CD8-positive, alpha-beta memory T cell (primary cell): Measurements from ENCODE around the gene FBN1. TPM values are rescaled to one million over a fixed set of nuclear protein-coding genes. Genes with fewer than 3 reads are reported as not detected.

Source experiments
- CTCF ChIA-PET: fragments of 350-600 bp; sonication (Branson Sonifier 250); formaldehyde crosslinking; loops from one replicate; lab custom pipeline; 2021; ENCODE audit warnings: antibody characterized with exemption; lab: Charles Lee
- POLR2A ChIA-PET: fragments of 350-600 bp; sonication (Branson Sonifier 250); formaldehyde crosslinking; loops from one replicate; lab custom pipeline; 2021; ENCODE audit warnings: antibody characterized with exemption; lab: Charles Lee
- DNase-seq, 5 donors: peaks; one replicate each; pipeline versions ENCODE4 v3.0.0 to v3.0.0-alpha.2; 2020 to 2022; ENCODE audit warnings: mixed read lengths in 1 of 5
- H3K27ac ChIP-seq: one replicate; pipeline ENCODE4 v1.7.0; 2013; ENCODE audit warnings: low read depth, mild to moderate bottlenecking, low read length, moderate library complexity
- H3K27me3 ChIP-seq: 2 replicates; pipeline ENCODE4 v1.7.0; 2013; ENCODE audit warnings: low read length, mild to moderate bottlenecking; ENCODE audit not compliant: insufficient read depth, poor library complexity, severe bottlenecking
- H3K36me3 ChIP-seq: 2 replicates; pipeline ENCODE4 v1.7.0; 2013; ENCODE audit warnings: mild to moderate bottlenecking, low read length, moderate library complexity; ENCODE audit not compliant: insufficient read depth
- H3K4me1 ChIP-seq: 2 replicates; pipeline ENCODE4 v1.7.0; 2013; ENCODE audit warnings: mild to moderate bottlenecking, low read length, moderate library complexity; ENCODE audit not compliant: insufficient read depth
- H3K4me3 ChIP-seq: 2 replicates; pipeline ENCODE4 v1.7.0; 2013; ENCODE audit warnings: mild to moderate bottlenecking, low read length
- H3K9me3 ChIP-seq: 2 replicates; pipeline ENCODE4 v1.7.0; 2013; ENCODE audit warnings: mild to moderate bottlenecking, low read length
- H3K27ac Mint-ChIP-seq, 8 donors: one replicate each; pipeline ENCODE4 v1.8.0; 2020 to 2021; ENCODE audit warnings: mixed read lengths in 8 of 8, mild to moderate bottlenecking in 6 of 8, inconsistent platforms in 3 of 8, moderate library complexity in 3 of 8
- H3K27me3 Mint-ChIP-seq, 2 donors: one replicate each; pipeline ENCODE4 v1.8.0; 2020 to 2021; ENCODE audit warnings: mixed read lengths in 2 of 2, mild to moderate bottlenecking in 1 of 2, moderate library complexity in 1 of 2
- H3K36me3 Mint-ChIP-seq, 3 donors: one replicate each; pipeline ENCODE4 v1.8.0; 2020 to 2021; ENCODE audit warnings: mixed read lengths in 3 of 3, inconsistent platforms in 1 of 3, mild to moderate bottlenecking in 1 of 3
- H3K4me1 Mint-ChIP-seq, 3 donors: one replicate each; pipeline ENCODE4 v1.8.0; 2020 to 2021; ENCODE audit warnings: mixed read lengths in 3 of 3, inconsistent platforms in 1 of 3, mild to moderate bottlenecking in 1 of 3
- H3K4me3 Mint-ChIP-seq, 7 donors: one replicate each; pipeline ENCODE4 v1.8.0; 2020 to 2021; ENCODE audit warnings: mixed read lengths in 7 of 7, mild to moderate bottlenecking in 6 of 7, moderate library complexity in 4 of 7, inconsistent platforms in 2 of 7
- H3K9me3 Mint-ChIP-seq, 5 donors: one replicate each; pipeline ENCODE4 v1.8.0; 2020 to 2022; ENCODE audit warnings: mixed read lengths in 5 of 5, mild to moderate bottlenecking in 3 of 5, moderate library complexity in 2 of 5, inconsistent platforms in 1 of 5
- polyA plus RNA-seq: library from polyadenylated mRNA; unstranded; fragments of 300-500 nt; fragmentation: Illumina TruSeq; gene quantifications from one replicate; pipeline ENCODE4 v1.2.3, GENCODE V29; 2021
- total RNA-seq, 2 experiments: library from RNA; stranded (reverse); gene quantifications; one replicate each; pipeline ENCODE4 v1.2.3, GENCODE V29; 2021

Gene FBN1
- total and polyA plus RNA-seq, 3 experiments from 2014 or later: 0.13 to 0.46 (median 0.21) TPM

GRCh38 chr15:48679952-48680351 is 34.4 kb upstream of the FBN1 start:
- ChIA-PET CTCF (no interaction called here), POLR2A (interaction anchor here (0.5 kb wide), 1 partner anchor 46 kb away, joined by 6 read pairs; no protein-coding TSS in a partner anchor)
- peaks cover 0 to 8% (median 2%) of the 10 kb centered on the region in 3 donors for H3K36me3 Mint-ChIP-seq
- Histone ChIP-seq H3K4me3 (no peak overlapping the region), H3K36me3 (no peaks in the 10 kb centered on the region), H3K27me3 (no peaks in the 10 kb centered on the region), H3K4me1 (no peaks in the 10 kb centered on the region), H3K27ac (no peak overlapping the region), H3K9me3 (no peaks in the 10 kb centered on the region)
- H3K27me3 Mint-ChIP-seq: peaks cover under 1 to 7% of the 10 kb centered on the region in 2 donors
- H3K9me3 Mint-ChIP-seq: peaks cover 0 to 2% (median 0%) of the 10 kb centered on the region in 5 donors
- no peak overlapping the region for H3K27ac Mint-ChIP-seq
- H3K4me1 Mint-ChIP-seq: no peaks in the 10 kb centered on the region
- H3K4me3 Mint-ChIP-seq: no peak overlapping the region
- DNase-seq: no peak

DNA sequence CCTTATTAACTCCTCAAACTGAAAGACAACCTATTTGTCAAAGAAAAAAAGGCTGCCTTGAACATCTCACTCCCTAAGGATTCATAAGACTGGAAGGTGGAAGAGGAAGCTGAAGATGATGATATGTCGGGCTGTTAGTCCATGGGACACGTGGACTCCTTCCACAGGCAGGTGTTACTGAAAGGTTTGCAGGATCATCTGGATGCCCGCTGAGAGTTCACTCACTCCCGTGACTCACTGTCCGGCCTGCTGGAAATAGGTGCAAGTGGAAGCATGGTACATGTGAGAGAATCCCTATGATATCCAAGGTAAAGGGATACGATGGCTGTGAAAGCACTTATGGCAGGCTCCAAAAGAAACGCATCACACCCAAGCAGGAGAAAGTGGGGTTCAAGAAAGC is 33.3 kb upstream of the FBN1 start:
- H3K4me1 ChIP-seq: no peaks in the 10 kb centered on the region
- no peaks in the 10 kb centered on the region for H3K9me3 ChIP-seq
- H3K27ac ChIP-seq: no peak overlapping the region
- H3K4me1 Mint-ChIP-seq: no peaks in the 10 kb centered on the region
- no peak overlapping the region for H3K27ac Mint-ChIP-seq
- no peaks in the 10 kb centered on the region for H3K27me3 ChIP-seq
- H3K36me3 Mint-ChIP-seq: peaks cover 0 to 4% (median 0%) of the 10 kb centered on the region in 3 donors
- H3K27me3 Mint-ChIP-seq: peaks cover 2 to 4% of the 10 kb centered on the region in 2 donors
- H3K4me3 ChIP-seq: no peak overlapping the region
- no peak for DNase-seq
- no peak overlapping the region for H3K4me3 Mint-ChIP-seq
- ChIA-PET POLR2A (no interaction called here), CTCF (no interaction called here)
- H3K36me3 ChIP-seq: no peaks in the 10 kb centered on the region
- H3K9me3 Mint-ChIP-seq: peaks cover 0 to 2% (median 0%) of the 10 kb centered on the region in 5 donors

DNA sequence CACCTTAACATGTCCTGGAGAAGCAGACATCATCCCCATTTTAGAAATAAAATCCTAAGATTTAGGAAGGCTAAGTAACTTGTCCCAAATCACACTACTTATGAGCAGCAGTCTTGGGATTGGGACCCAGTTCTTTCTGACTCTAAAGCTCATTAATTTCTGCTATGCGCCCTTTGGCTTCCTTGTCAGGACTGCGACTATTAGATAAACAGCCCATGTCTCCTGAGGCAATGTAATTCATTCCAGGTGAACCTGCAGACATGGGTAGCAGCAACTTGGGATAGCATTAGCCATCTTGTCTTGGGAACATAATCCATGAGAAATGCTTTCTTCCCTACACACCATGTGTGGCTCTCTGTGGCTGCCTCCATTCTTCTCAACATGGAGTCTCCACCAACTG is 32.3 kb upstream of the FBN1 start:
- H3K36me3 ChIP-seq: no peaks in the 10 kb centered on the region
- Mint-ChIP-seq H3K36me3 (peaks cover 0 to 4% (median 0%) of the 10 kb centered on the region in 3 donors), H3K4me1 (no peaks in the 10 kb centered on the region), H3K27me3 (peaks cover 2 to 6% of the 10 kb centered on the region in 2 donors), H3K4me3 (no peak overlapping the region), H3K27ac (no peak overlapping the region), H3K9me3 (no peaks in the 10 kb centered on the region)
- H3K4me1 ChIP-seq: no peaks in the 10 kb centered on the region
- no peak for DNase-seq
- no peaks in the 10 kb centered on the region for H3K27me3 ChIP-seq
- no peak overlapping the region for H3K27ac ChIP-seq
- H3K4me3 ChIP-seq: no peak overlapping the region
- ChIA-PET CTCF (no interaction called here), POLR2A (no interaction called here)
- H3K9me3 ChIP-seq: no peaks in the 10 kb centered on the region

- H3K27me3 ChIP-seq: no peaks in the 10 kb centered on the region
- CTCF ChIA-PET: no interaction called here
- Mint-ChIP-seq H3K4me3 (no peak overlapping the region), H3K27me3 (peaks cover 2 to 12% of the 10 kb centered on the region in 2 donors), H3K27ac (no peak overlapping the region), H3K36me3 (no peaks in the 10 kb centered on the region), H3K4me1 (no peaks in the 10 kb centered on the region), H3K9me3 (no peaks in the 10 kb centered on the region)
- POLR2A ChIA-PET: no interaction called here
- no peaks in the 10 kb centered on the region for H3K9me3 ChIP-seq
- H3K4me3 ChIP-seq: no peak overlapping the region
- H3K4me1 ChIP-seq: no peaks in the 10 kb centered on the region
- H3K27ac ChIP-seq: no peak overlapping the region
- H3K36me3 ChIP-seq: no peaks in the 10 kb centered on the region
- no peak for DNase-seq
Measured at GRCh38 chr15:48675436-48675835, 29.9 kb upstream of the FBN1 start.

GRCh38 chr15:48674876-48675275 is 29.4 kb upstream of the FBN1 start:
- no peaks in the 10 kb centered on the region for H3K4me1 ChIP-seq
- H3K36me3 Mint-ChIP-seq: no peaks in the 10 kb centered on the region
- H3K27me3 ChIP-seq: no peaks in the 10 kb centered on the region
- no peaks in the 10 kb centered on the region for H3K9me3 Mint-ChIP-seq
- no peaks in the 10 kb centered on the region for H3K9me3 ChIP-seq
- no peak overlapping the region for H3K4me3 ChIP-seq
- CTCF ChIA-PET: no interaction called here
- POLR2A ChIA-PET: no interaction called here
- no peak overlapping the region for H3K27ac Mint-ChIP-seq
- no peak overlapping the region for H3K4me3 Mint-ChIP-seq
- H3K27ac ChIP-seq: no peak overlapping the region
- H3K27me3 Mint-ChIP-seq: peaks cover 2 to 16% of the 10 kb centered on the region in 2 donors
- no peaks in the 10 kb centered on the region for H3K36me3 ChIP-seq
- no peaks in the 10 kb centered on the region for H3K4me1 Mint-ChIP-seq
- DNase-seq: no peak

DNA sequence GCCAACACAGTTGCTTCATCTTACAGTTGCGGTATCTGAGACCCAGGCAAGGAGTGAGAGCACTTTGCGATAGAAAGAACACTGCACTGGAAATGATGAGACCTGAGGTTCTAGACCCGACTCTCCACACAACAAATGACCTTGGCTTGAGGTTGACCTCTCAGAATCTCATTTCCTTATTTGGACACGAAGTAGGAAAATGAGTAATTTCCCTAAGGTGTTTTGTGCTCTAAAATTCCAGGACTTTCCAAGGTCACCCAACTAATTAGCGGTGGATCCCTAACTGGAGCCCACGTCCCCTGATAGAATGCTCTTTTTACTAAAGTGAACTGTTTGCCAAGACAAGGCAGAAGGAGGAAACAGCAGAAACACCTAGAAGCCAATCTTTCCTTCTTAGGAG is 26.7 kb upstream of the FBN1 start:
- H3K36me3 Mint-ChIP-seq: no peaks in the 10 kb centered on the region
- CTCF ChIA-PET: no interaction called here
- DNase-seq: no peak
- H3K27ac ChIP-seq: no peak overlapping the region
- no peaks in the 10 kb centered on the region for H3K4me1 Mint-ChIP-seq
- no peak overlapping the region for H3K4me3 ChIP-seq
- H3K36me3 ChIP-seq: no peaks in the 10 kb centered on the region
- H3K27me3 Mint-ChIP-seq: peaks cover 4 to 16% of the 10 kb centered on the region in 2 donors
- no peaks in the 10 kb centered on the region for H3K9me3 Mint-ChIP-seq
- H3K4me1 ChIP-seq: no peaks in the 10 kb centered on the region
- no peaks in the 10 kb centered on the region for H3K9me3 ChIP-seq
- POLR2A ChIA-PET: no interaction called here
- no peaks in the 10 kb centered on the region for H3K27me3 ChIP-seq
- no peak overlapping the region for H3K27ac Mint-ChIP-seq
- H3K4me3 Mint-ChIP-seq: no peak overlapping the region

GRCh38 chr15:48671103-48672022 is 25.9 kb upstream of the FBN1 start:
- no peak overlapping the region for H3K4me3 Mint-ChIP-seq
- ChIA-PET CTCF (no interaction called here), POLR2A (no interaction called here)
- Histone ChIP-seq H3K4me3 (no peak overlapping the region), H3K27me3 (no peaks in the 10 kb centered on the region), H3K36me3 (no peaks in the 10 kb centered on the region), H3K9me3 (no peaks in the 10 kb centered on the region), H3K4me1 (no peaks in the 10 kb centered on the region), H3K27ac (no peak overlapping the region)
- no peaks in the 10 kb centered on the region for H3K36me3 Mint-ChIP-seq
- H3K9me3 Mint-ChIP-seq: no peaks in the 10 kb centered on the region
- H3K27me3 Mint-ChIP-seq: peaks cover 4 to 16% of the 10 kb centered on the region in 2 donors
- H3K4me1 Mint-ChIP-seq: no peaks in the 10 kb centered on the region
- no peak for DNase-seq
- H3K27ac Mint-ChIP-seq: no peak overlapping the region

GRCh38 chr15:48667701-48668100 is 22.2 kb upstream of the FBN1 start:
- POLR2A ChIA-PET: no interaction called here

More at GRCh38 chr15:48667701-48668100, 22.2 kb upstream of the FBN1 start:
- no peaks in the 10 kb centered on the region for H3K4me1 Mint-ChIP-seq
- no peaks in the 10 kb centered on the region for H3K27me3 ChIP-seq
- no peaks in the 10 kb centered on the region for H3K9me3 ChIP-seq
- no peak overlapping the region for H3K4me3 Mint-ChIP-seq
- no peak overlapping the region for H3K27ac ChIP-seq
- H3K4me1 ChIP-seq: no peaks in the 10 kb centered on the region
- CTCF ChIA-PET: no interaction called here
- no peak overlapping the region for H3K27ac Mint-ChIP-seq
- H3K36me3 Mint-ChIP-seq: no peaks in the 10 kb centered on the region
- peaks cover 4 to 9% of the 10 kb centered on the region in 2 donors for H3K27me3 Mint-ChIP-seq
- H3K36me3 ChIP-seq: no peaks in the 10 kb centered on the region
- H3K9me3 Mint-ChIP-seq: no peaks in the 10 kb centered on the region
- H3K4me3 ChIP-seq: no peak overlapping the region
- no peak for DNase-seq
